Measurements from ENCODE around the gene ALDH5A1. TPM values are rescaled to one million over a fixed set of nuclear protein-coding genes. Genes with fewer than 3 reads are reported as not detected.

ALDH5A1 gene
- total and polyA plus RNA-seq, 2 of the 13 experiments (the other 11 are each of a cell fraction or from before 2014, with no cell fraction given) = 12.8 to 32.5 TPM

DNA sequence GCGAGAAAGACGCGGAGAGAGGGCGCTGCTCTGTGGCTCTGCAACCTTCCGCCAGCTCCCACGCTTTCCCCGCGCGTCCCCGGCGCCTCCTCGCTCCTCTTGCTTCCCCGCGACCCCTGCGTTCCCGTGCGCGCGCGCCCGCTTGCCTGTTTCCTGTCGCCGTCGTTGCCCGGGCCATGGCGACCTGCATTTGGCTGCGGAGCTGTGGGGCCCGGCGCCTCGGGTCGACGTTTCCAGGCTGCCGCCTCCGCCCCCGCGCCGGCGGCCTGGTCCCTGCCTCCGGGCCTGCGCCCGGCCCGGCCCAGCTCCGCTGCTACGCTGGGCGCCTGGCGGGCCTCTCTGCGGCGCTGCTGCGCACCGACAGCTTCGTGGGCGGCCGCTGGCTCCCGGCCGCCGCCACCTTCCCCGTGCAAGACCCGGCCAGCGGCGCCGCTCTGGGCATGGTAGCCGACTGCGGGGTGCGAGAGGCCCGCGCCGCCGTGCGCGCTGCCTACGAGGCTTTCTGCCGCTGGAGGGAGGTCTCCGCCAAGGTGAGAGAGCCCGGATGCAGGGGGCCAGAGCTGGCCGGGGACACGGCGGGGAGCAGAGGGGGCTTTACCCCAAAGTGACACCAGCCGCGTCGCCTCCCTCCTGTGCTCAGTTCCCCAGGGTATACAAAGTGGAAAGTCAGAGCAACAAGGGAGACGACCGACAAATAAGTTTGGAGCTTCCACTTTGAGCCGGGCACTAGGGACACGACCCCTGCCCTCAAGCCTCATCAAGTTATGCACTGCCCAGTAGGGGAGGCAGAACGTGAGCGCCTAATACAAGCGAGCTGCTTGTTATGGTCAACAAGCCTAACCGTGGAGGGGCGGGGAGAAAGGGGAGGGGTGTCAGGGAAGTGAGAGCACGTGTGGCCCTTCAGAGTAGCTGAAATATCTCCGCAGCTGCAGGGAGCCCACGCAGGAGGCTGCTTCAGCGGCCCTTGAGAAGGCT lies at the start of gene ALDH5A1 (continued):
- TF ChIP-seq, protein P1, sequence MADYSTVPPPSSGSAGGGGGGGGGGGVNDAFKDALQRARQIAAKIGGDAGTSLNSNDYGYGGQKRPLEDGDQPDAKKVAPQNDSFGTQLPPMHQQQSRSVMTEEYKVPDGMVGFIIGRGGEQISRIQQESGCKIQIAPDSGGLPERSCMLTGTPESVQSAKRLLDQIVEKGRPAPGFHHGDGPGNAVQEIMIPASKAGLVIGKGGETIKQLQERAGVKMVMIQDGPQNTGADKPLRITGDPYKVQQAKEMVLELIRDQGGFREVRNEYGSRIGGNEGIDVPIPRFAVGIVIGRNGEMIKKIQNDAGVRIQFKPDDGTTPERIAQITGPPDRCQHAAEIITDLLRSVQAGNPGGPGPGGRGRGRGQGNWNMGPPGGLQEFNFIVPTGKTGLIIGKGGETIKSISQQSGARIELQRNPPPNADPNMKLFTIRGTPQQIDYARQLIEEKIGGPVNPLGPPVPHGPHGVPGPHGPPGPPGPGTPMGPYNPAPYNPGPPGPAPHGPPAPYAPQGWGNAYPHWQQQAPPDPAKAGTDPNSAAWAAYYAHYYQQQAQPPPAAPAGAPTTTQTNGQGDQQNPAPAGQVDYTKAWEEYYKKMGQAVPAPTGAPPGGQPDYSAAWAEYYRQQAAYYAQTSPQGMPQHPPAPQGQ (CRISPR knock-in tag; IDR thresholded peaks at IDR 0.05; ENCODE audit: borderline replicate concordance) = no peak
- TF ChIP-seq TP53 (CRISPR knock-in tag; conservative IDR thresholded peaks at IDR 0.05) (peak; percentile 81; the same call in 1 of the 2 replicates), JUND (CRISPR knock-in tag; IDR thresholded peaks at IDR 0.05) (no peak), TBL1XR1 (IDR thresholded peaks at IDR 0.05; ENCODE audit: borderline replicate concordance, low read length, partially characterized antibody) (no peak), NR2C2 (CRISPR knock-in tag; IDR thresholded peaks at IDR 0.05; ENCODE audit: borderline replicate concordance) (peak; percentile 78), KDM6A (CRISPR knock-in tag; IDR thresholded peaks at IDR 0.05; ENCODE audit: low read depth) (no peak), ZNF12 (CRISPR knock-in tag; IDR thresholded peaks at IDR 0.05) (peak; percentile 77), ZNF441 (CRISPR knock-in tag; IDR thresholded peaks at IDR 0.05; ENCODE audit: borderline replicate concordance) (peak; percentile 47; the same call in 1 of the 2 replicates), ZNF567 (CRISPR knock-in tag; IDR thresholded peaks at IDR 0.05; ENCODE audit: borderline replicate concordance) (0 out of 2 replicates have a peak, but pooled peaks have one; percentile 75), SIX4 (CRISPR knock-in tag; IDR thresholded peaks at IDR 0.05) (0 out of 2 replicates have a peak, but pooled peaks have one; percentile 22), CCDC6 (CRISPR knock-in tag; IDR thresholded peaks at IDR 0.05) (peak; percentile 98), ZNF670 (CRISPR knock-in tag; IDR thresholded peaks at IDR 0.05; ENCODE audit: borderline replicate concordance) (peak; percentile 27; the same call in 1 of the 2 replicates), GLI4 (CRISPR knock-in tag; IDR thresholded peaks at IDR 0.05; ENCODE audit: borderline replicate concordance) (no peak)
- TF ChIP-seq, protein P2, sequence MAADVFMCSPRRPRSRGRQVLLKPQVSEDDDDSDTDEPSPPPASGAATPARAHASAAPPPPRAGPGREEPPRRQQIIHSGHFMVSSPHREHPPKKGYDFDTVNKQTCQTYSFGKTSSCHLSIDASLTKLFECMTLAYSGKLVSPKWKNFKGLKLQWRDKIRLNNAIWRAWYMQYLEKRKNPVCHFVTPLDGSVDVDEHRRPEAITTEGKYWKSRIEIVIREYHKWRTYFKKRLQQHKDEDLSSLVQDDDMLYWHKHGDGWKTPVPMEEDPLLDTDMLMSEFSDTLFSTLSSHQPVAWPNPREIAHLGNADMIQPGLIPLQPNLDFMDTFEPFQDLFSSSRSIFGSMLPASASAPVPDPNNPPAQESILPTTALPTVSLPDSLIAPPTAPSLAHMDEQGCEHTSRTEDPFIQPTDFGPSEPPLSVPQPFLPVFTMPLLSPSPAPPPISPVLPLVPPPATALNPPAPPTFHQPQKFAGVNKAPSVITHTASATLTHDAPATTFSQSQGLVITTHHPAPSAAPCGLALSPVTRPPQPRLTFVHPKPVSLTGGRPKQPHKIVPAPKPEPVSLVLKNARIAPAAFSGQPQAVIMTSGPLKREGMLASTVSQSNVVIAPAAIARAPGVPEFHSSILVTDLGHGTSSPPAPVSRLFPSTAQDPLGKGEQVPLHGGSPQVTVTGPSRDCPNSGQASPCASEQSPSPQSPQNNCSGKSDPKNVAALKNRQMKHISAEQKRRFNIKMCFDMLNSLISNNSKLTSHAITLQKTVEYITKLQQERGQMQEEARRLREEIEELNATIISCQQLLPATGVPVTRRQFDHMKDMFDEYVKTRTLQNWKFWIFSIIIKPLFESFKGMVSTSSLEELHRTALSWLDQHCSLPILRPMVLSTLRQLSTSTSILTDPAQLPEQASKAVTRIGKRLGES (CRISPR knock-in tag; IDR thresholded peaks at IDR 0.05; ENCODE audit: borderline replicate concordance) = no peak
- TF ChIP-seq, protein P3, sequence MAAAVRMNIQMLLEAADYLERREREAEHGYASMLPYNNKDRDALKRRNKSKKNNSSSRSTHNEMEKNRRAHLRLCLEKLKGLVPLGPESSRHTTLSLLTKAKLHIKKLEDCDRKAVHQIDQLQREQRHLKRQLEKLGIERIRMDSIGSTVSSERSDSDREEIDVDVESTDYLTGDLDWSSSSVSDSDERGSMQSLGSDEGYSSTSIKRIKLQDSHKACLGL (CRISPR knock-in tag; IDR thresholded peaks at IDR 0.05) = no peak; the same call in 1 of the 2 replicates
- TF ChIP-seq, protein P4, sequence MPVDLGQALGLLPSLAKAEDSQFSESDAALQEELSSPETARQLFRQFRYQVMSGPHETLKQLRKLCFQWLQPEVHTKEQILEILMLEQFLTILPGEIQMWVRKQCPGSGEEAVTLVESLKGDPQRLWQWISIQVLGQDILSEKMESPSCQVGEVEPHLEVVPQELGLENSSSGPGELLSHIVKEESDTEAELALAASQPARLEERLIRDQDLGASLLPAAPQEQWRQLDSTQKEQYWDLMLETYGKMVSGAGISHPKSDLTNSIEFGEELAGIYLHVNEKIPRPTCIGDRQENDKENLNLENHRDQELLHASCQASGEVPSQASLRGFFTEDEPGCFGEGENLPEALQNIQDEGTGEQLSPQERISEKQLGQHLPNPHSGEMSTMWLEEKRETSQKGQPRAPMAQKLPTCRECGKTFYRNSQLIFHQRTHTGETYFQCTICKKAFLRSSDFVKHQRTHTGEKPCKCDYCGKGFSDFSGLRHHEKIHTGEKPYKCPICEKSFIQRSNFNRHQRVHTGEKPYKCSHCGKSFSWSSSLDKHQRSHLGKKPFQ (CRISPR knock-in tag; IDR thresholded peaks at IDR 0.05; ENCODE audit: insufficient replicate concordance) = no peak

Measured in HepG2 (cell line).